HG03045 (cell line): ENCODE measurements around the gene RTN4RL1.

Experiments
- ATAC-seq: cut with Tn5 transposase; IDR thresholded peaks from one replicate; pipeline ENCODE4 v1.9.1; 2021; ENCODE audit warnings: mild to moderate bottlenecking, moderate library complexity; ENCODE audit not compliant: unreplicated experiment

Gene RTN4RL1

DNA sequence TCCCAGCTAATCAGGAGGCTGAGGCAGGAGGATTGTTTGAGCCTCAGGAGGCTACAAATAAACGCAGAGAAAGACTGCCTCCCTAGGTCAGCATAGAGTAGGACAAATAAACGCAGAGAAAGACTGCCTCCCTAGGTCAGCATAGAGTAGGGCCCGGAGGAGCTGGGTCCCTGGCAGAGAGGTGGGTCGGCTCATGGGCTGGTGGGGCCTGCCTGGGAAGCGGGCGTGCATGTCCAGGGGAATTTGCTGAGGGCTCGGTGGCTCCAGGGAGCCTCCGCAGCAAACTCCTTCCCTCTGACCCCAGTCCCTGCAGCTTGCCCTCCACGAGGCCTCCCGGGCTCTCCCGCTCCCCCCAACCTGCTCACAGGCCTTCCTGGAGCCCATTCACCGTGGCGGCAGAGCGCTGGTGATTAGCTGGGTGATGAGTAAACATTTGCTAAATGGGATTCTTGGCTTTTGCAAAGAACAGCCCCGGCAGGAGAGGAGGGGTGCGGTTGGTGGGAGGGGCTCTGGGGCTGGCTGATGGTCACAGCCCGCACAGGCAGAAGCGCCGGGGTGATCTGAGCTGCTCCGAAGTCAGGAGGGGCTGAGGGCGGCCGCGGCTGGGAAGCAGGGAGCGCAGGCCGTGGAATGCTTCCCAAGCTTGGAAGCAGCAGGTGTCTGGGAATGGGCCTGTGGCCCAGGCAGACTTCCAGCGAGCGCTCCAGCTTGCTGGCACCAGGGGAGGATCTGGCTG, 93.1 kb downstream of the RTN4RL1 start:
- ATAC-seq = no peak

- no peak for ATAC-seq
These were observed 94.8 kb downstream of the RTN4RL1 start for GRCh38 chr17:1930337-1930645.

GRCh38 chr17:1928976-1929375, 96.2 kb downstream of the RTN4RL1 start:
- no peak for ATAC-seq

- no peak for ATAC-seq
These were observed 104.2 kb downstream of the RTN4RL1 start for GRCh38 chr17:1920948-1921351.

- ATAC-seq = no peak
These were observed 105.9 kb downstream of the RTN4RL1 start for GRCh38 chr17:1919201-1919600.

- ATAC-seq = no peak
These were observed 106.6 kb downstream of the RTN4RL1 start for GRCh38 chr17:1918346-1919162.

- ATAC-seq = no peak
These were observed 108.0 kb downstream of the RTN4RL1 start for GRCh38 chr17:1916963-1917715.

DNA sequence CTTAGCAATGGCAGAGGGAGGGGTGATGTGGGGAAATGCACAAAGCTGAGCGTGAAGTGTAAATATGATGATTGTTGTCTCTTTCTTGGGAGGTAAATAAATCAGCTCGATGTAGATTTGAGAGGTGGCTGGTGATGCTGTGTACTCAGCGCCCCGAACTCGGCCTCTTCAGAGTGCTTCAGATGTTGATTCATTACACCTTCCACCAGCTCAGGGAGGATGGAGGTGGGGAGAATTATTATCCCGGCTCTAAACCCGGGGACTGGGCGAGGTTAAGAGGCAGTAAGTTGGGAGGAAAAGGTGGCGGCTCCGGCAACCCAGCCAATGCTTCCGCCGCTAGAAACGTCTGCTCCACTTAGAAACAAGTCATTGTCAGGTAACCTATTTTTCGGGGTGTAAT, 108.8 kb downstream of the RTN4RL1 start:
- no peak for ATAC-seq

- no peak for ATAC-seq
These were observed 109.2 kb downstream of the RTN4RL1 start for GRCh38 chr17:1915889-1916288.

DNA sequence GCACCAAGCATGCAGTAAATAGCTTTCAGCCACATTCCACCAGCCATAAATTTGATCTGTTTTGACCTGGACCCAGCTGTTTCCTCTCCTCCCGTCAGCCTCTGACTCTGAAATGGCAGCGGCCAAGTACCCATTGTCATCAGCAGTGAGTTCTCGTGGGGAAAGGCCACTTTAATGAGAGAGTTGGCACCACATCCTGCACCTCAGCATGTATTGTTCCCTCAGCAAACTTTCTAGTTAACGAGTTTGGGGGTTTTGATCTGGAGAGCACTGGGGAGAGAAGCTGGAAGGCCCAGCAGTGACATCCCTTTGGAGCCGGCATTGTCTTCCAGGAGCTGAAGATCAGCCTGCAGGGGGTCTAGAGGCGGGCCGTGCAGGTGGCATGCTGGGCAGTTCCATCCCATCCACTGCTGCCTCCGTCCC, 110.5 kb downstream of the RTN4RL1 start:
- no peak for ATAC-seq

DNA sequence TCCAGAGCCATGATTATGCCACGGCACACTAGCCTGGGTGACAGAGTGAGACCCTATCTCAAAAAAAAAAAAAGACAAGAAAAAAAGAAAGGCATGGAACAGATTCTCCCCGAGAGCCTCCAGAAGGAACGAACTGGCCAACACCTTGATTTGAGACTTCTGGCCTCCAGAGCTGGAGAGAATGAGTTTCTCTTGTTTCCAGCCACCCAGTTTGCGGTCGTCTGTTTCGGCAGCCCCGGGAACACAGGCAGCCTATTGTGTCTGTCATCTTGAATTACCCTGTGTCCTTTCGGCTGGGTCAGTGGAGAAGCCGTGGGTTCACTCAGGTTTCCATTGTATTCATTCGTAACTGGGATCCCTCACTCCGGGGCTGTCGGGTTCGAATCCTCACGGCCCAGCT, 111.4 kb downstream of the RTN4RL1 start:
- ATAC-seq = no peak

GRCh38 chr17:1912146-1912545, 113.0 kb downstream of the RTN4RL1 start:
- ATAC-seq = no peak

DNA sequence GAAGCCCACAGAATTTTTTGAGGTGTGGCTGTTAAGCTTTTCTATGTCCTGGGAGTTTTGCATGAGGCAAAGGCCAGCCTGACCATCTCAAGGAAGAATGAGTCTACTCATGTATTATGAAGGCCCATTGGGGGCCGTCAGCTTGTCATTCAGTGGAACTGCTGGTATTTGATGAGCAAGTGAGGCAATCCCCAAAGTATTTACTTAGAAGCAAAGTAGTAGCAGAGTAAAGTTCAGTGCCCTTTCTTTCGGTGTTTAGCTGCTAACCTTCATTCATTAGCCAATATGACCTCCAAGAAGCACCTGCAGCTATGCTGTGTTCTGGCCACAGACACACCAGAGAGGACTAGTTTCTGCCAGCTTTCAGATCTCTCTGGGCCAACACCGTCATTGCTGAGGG, 115.1 kb downstream of the RTN4RL1 start:
- ATAC-seq = no peak

- no peak for ATAC-seq
These were observed 116.3 kb downstream of the RTN4RL1 start for GRCh38 chr17:1908699-1909309.

GRCh38 chr17:1907909-1908698, 117.0 kb downstream of the RTN4RL1 start:
- ATAC-seq = no peak

DNA sequence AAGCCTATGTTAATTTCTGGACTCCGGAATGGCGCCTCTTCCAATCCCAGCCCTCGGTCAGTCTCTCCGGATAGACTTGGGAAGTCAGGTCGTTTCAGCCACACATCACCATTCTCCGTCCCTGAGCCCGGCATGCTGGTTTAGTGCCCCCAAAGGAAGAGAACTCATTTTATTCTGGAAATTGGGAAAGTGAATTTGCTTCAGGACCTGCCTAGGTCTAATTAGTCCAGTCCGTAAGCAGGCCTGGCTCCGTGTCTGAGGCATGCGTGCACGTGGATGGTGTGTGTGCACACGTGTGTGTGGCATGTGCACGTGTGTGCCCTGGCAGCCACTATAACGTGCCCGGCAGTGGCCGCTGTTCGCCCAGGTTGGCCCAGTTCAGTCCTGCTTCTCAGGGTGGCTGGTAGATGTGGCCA, 117.9 kb downstream of the RTN4RL1 start:
- no peak for ATAC-seq

- no peak for ATAC-seq
These were observed 118.5 kb downstream of the RTN4RL1 start for GRCh38 chr17:1906662-1907101.

GRCh38 chr17:1905190-1905913, 119.8 kb downstream of the RTN4RL1 start:
- ATAC-seq = no peak

- no peak for ATAC-seq
These were observed 120.6 kb downstream of the RTN4RL1 start for GRCh38 chr17:1904273-1905182.
